ENCODE results near the gene SYT10.
A peak's percentile ranks its signal among the peaks of the same experiment; 100 is the strongest.
"Not testable (repeated sequence)": the region's sequence is repeated elsewhere in the genome, so short reads cannot be mapped to it uniquely, and the experiment has no call there.

The SYT10 gene, protein sequence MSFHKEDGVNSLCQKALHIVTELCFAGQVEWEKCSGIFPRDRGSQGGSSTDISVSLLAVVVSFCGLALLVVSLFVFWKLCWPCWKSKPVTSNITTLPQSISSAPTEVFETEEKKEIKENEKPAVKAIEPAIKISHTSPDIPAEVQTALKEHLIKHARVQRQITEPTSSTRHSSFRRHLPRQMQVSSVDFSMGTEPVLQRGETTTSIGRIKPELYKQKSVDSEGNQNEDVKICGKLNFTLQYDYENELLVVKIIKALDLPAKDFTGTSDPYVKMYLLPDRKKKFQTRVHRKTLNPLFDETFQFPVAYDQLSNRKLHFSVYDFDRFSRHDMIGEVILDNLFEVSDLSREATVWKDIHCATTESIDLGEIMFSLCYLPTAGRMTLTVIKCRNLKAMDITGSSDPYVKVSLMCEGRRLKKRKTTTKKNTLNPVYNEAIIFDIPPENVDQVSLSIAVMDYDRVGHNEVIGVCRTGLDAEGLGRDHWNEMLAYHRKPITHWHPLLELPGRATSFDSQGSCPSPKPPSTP

DNA sequence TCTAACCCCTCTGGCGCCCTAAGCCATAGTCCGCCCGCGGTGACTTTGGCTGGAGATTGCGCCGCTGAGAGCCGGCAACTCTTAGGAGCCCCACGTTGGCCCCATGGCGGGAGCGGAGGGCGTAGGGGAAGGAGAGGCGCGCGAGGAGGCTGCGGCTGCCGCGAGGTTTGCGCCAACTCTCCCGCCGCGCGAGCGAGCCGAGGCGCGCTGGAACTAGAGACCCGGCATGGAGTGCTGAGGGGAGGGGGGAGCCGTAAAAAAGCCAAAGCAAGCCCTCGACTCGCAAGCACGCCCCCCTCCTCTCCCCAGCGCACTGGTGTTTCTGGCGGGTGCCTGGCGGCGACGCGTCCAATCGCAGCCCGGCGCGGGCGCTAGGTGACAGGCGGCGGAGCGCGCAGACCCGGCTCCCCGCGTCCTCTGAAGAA, at the start of gene SYT10:
Gene SYT10, minus strand, starts transcription at position 233 of the 425 bp plus-strand sequence. CDS start 297 bp downstream, outside the sequence.
- no peak for DNase-seq (ENCODE audit: low read depth)

DNA sequence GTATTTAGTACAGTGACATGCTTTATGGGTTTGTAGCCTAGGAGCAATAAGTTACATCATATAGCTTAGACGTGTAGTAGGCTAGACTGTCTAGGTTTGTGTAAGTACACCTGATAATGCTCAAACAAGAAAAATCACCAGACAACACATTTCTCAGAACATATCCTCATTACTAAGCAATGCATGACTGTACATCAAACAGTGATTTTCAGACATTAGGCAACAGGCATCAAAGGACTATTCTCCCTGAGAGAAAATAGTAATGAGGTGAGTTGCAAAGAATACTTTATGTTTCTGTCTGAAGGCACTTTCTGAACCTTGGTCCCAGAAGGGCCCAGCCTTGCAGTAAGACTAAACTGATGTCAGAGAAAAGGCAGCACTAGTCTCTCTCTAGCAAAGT, 48.4 kb upstream of the SYT10 start:
- DNase-seq (ENCODE audit: low read depth), result no peak

DNA sequence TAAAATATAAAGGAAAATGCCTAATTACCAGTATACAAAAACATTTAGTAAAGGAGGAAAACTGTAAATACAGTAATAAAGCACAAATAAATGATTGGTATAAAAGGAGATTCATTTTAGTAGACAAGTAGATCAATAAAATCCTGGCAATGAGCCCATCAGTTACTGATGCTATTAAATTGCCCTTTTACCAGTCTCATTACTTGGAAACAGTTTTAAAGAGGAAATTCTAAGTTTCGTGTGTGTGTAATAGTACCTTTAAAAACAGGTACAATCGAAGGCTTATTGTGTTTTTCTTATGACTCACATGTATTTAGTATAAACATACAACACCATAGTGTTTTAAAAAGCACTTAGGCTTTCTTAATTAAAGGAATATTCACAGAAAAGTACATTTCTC, 46.4 kb upstream of the SYT10 start:
- no peak for DNase-seq (ENCODE audit: low read depth)

DNA sequence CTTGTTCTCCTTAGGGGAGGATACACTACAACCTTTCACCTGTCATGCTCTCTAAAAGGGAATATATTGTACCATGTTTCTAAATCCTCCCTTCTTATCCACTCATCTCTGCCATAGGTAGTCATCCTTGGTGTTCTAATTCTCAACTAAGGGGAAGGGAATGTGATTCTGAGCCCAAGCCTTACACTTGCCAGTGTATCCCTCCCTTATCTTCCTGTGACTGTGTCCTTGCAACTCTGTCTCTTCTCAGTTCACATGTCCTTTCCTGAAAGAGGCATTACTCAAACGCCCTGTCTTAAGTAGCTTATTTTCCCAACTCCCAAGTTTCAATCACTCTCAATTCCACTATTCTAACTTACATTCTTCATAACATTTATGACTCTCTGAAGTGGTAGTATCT, 44.5 kb upstream of the SYT10 start:
- no peak for DNase-seq (ENCODE audit: low read depth)

DNA sequence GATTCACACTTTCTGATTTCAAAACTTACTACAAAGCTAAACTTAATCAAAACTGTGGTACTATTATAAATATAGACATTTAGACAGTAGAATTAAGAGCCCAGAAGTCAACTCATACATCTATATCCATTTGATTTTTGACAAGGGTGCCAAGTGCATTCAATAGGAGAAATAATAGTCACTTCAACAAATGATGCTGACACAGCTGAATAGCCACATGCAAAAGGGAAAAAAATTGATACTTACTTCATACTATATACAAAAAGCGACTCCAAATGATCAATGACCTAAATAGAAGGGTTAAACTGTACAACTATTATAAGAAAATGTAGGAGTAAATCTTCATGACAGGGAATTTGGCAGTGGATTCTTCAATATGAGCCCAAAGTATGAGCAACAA, 40.7 kb upstream of the SYT10 start:
- DNase-seq (ENCODE audit: low read depth), result no peak

DNA sequence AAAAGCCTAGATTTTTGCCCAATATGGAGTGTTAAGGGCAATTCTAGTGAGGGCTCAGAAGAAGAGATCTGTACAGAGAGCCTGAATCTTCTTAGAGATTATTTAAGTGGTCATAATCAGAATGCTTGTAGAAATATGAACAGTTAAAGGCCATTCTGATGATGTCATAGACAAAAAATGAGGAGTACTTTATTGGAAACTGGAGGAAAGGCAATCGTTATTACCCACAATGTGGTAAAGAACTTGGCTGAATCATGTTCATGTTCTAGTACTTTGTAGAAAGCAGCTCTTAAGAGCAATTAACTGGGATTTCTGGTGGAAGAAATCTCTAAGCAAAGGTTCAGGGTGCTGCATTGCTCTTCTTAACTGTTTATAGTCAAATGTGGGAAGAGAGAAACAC, 36.4 kb upstream of the SYT10 start:
- no peak for DNase-seq (ENCODE audit: low read depth)

DNA sequence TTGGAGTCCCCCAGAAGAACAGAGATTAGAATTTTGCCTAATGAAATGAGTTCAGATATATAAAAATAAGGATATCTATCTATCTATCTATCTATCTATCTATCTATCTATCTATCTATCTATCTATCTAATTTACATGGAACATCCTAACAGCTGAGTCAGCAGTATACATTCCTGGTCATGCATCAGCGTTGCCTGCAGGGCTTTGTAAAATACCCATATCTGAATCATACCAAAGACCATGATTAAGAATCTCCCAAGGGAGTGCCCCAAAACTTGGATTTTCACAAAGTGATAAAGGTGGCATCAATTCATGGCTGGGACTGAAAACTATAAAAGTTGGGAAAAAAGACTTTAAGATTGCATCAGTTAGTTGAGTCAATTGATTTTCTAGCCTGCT, 32.7 kb upstream of the SYT10 start:
- no peak for DNase-seq (ENCODE audit: low read depth)

DNA sequence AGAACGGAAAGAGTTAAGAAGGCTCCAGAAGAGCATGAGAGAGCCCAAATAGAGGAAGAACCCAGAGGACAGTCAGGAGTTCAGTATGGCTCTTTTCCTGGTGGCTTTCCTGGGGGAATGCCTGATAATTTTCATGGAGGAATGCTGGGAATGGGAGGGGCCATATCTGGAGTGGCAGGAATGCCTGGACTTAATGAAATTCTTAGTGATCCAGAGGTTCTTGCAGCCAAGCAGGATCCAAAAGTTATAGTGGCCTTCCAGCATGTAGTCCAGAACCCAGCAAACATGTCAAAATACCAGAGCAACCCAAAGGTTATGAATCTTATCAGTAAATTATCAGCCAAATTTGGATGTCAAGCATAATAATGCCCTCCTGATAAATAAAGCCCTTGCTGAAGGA, 15.5 kb upstream of the SYT10 start:
- no peak for DNase-seq (ENCODE audit: low read depth)

DNA sequence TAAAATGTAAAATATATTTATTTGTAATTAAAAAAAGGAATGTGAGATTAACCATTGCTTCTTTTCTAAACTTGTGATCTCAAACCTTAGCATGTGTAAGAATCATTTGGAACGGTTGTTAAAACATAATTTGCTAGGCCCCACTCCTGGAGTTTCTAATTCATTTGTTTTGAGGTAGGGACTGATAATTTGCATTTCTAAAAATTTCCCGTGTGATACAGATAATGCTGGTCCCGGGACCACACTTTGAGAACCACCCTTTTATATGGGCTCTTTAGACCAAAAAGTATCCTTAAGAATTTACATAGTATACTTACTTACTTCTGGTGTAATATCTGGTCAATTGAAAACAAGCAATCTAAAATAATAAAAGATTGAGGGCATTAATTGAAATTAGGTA, 10.9 kb upstream of the SYT10 start:
- DNase-seq (ENCODE audit: low read depth), result no peak

DNA sequence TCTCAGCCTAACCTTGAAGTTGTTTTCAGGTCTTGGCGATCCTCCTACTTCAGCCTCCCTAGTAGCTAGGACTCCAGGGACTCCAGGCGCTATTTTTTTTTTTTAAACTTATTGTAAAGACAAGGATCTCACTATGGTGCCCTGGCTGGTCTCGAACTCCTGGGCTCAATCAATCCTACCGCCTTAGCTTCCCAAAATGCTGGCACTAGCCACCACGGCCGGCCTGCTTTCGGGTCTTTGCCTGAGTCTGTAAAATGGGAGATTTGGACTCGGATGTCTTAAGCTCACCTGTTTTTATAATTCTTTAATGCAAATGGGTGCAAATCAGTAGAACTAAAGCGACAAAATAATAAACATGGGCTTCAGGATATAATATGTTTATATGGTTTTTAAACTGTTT, 858 bp upstream of the SYT10 start:
- DNase-seq (ENCODE audit: low read depth), result no peak

DNA sequence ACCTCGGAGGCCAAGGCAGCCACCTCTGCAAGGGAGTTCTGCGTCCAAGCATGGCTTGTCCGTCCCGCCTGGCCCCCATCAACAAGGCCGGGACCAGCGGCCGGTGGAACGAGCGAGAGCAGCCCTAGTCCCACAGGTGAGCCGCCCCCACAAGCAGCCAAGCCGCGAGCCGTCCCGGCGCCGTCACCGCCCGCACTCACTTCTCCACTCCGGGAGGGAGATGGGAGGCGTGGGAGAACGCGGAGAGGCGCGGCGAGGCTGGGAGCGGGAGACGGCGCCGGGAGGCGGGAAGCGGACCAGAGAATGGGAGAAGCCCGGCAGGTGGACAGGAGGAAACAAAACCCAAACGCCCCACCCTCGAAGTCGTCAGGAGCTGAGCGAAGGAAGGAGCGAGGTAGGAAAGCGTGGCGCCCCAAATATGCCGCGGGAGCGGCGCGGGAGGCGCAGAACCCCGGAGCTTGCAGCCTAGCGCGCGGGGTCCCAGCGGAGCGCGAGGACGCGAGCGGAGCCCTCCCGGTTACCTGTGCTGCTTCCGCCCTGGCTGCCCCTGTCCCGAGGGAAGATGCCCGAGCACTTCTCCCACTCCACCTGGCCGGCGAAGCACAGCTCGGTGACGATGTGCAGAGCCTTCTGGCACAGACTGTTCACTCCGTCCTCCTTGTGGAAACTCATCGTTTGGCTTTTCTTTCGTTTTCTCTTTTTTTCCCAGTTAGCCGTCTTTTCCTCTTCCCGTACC, 600 bp downstream of the SYT10 start:
- no peak for DNase-seq (ENCODE audit: low read depth)

DNA sequence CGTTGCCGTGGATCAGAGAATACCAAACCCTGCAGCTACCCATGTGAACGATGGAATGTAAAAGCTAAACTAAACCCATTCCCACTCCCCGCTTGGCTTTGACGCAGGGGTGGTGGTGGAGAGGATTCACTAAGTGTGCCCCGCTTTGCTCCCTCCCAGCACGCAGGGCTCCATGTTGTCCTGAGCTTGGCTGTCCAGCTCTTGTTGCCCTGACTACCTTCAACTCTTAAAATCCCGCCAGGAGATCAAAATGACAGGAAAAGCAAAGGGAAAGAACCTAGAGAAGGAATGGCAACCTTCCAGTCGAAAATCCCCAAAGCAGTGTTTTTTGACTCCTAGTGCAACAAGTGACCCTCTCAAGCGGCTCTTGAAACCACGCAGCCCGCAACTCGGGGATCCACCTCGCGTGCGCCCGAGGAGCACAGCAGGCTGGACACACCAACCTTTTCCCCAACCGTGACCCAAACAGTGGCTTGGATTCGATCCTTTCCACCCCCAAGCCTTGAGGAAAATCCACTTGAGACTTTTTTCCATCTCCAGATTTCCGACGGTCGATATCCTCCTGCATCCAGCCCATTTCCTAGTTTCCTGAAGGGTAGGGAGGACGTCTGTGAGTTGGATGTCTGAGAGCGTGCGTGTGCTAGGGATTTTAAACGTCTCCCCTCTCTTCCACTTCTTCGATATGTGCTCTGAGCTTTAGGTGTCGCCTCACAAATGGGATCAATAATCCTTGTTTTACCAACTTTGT, 1.4 kb downstream of the SYT10 start:
- no peak for DNase-seq (ENCODE audit: low read depth)

DNA sequence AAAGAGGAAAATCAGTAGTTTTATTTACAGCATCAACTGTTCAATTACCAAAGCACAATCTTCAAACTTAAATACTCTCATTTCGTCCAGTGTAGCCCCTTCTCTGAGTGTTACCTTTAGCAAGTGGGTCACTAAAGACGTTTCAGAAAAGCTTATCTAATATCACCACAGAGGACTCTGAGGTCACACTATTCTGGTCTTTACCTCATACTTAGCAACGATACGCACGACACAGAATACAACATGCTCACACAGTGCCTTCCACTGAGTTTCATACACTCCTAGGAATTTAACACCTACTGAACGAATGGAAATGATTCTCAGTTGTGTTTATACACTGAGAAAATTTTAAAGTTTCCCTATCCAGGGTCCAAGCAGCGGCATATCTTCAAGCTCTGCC, 2.0 kb downstream of the SYT10 start:
- no peak for DNase-seq (ENCODE audit: low read depth)

DNA sequence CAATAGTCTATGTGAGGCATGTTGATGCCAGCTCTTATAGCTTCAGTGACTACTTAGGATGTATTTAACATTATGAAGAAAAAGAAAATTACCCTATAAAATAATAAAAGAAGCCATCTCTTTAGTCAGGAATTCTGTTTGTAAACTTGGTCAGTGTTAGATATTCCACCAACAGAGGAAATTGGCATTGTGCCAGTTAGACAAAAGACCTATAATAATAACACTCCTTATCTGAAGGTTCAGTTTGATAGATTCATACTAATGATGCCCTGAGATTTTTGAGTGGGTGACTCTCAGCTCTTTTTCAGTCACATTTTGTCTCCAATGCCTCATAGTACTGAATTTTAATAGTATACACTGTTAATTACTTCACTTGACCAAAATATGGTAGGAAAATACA, 6.6 kb downstream of the SYT10 start:
- DNase-seq (ENCODE audit: low read depth), result no peak

DNA sequence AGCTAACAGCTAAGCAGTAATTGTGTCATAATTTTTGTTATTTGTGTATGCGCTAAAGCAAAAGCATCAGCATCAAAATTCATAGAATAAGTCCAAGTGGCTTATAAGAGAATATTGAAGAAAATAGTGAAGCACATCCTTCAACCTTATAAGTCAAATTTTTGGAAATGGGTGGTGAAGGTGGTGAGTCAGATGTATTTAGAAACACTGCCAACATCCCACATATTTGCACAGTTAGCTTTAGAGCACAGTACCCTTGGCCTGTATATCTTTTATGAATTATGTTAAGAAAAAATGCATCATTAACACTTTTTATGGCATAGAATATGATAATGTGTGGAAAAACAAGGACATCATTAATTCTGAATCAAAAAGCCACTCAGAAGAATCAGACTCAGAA, 8.0 kb downstream of the SYT10 start:
- no peak for DNase-seq (ENCODE audit: low read depth)

DNA sequence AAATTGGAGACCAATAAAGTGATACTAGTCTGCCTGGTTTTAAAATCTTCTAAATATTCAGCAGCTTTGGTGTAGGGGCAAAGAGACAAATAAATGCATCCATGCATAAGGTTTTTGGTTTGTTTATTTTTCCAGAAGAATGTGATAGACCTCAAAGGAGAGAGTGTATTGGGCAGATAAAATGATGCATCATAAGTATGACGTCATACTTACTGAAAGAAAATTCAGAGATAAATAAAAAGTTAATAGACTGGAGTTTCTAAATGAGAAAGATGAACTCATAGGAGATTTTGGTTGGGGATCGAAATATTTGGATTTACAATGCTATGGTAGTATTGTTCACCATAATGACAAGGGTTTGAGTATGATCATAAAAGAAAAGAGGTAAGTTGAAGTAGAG, 10.2 kb downstream of the SYT10 start:
- no peak for DNase-seq (ENCODE audit: low read depth)

DNA sequence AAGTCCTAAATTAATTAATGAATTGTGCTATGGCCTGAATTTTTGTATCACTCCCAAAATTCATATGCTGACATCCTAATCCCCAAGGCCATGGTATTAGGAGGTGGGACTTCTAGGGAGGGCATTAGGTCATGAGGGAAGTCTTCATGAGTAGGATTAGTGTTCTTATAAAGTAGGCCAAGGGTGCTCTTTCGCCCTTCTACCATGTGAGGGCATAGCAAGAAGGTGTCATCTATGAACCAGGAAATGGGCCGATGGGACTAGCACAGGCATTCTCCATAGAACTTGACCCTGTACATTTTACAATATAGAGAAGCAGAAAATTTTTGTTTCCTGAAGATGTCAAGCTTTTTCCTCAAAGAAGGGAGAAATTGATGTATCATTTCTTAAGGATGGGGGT, 12.5 kb downstream of the SYT10 start:
- peak; percentile 0 for DNase-seq (ENCODE audit: low read depth)

DNA sequence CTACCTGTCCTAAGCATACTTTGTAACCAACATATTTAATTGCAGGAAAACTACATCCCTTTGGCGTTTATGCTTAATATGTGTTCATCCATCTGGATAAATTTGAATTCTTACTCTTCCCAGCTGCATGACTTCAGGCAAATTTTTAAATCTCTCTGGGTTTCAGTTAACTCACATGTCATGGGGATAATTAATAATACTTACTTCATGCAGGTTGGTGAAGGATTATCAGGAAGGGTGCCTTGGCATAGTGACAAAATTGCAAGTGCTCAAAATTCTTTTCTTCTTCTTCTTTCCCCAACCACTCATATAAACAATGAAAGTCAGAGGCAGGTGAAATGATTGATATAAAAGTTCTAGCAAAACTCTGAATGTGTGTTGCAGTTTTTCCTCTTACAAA, 15.9 kb downstream of the SYT10 start:
- no peak for DNase-seq (ENCODE audit: low read depth)

DNA sequence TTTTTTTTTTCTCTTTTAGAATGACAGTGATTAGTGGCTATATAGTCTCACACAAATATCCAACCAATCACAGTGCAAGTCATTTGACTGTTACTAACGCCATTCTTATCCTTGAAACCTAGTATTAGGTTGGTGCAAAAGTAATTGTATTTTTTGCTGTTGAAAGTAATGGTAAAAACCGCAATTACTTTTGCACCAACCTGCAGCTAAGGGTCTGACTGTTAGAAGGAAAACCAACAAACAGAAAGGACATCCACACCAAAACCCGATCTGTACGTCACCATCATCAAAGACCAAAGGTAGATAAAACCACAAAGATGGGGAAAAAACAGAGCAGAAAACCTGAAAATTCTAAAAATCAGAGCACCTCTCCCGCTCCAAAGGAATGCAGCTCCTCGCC, 27.2 kb downstream of the SYT10 start:
- not testable (repeated sequence) for DNase-seq (ENCODE audit: low read depth)

DNA sequence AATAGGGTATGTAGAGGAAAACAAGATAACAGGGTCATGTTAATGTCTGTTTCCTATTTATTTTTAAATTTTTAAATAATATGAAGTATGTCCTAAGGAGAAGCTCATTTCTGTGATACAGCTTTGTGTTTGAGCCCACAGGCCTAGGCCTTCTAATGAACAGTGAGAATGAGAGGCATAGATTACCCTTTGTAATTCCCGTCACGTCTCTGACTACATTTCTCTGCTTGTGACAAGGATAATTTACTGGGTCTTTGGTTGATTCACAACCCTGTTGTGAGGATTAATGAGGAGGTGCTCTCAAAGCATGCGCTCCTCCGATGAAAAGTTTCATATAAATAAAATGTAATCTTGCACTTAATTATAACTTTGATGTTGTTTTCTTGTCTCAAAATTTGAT, 56.1 kb downstream of the SYT10 start:
- no peak for DNase-seq (ENCODE audit: low read depth)

DNA sequence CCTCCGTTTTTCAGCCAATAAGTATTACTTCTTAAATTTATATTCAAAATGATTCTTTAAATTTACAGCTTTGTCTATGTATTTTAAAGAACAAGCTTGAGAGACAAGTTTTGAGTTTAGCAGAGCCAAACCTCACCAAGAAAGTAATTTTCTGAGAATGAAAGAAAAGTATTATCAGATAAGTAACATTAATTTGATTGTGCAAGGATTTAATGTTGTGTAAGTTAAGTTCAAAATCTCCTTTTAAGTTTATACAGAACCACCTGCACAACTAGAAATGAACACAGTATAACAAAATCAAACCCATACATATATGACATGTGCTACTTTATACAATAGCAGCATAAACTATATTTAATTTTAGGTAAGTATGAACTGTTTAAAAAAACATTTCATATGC, 63.5 kb downstream of the SYT10 start:
- DNase-seq (ENCODE audit: low read depth), result no peak

DNA sequence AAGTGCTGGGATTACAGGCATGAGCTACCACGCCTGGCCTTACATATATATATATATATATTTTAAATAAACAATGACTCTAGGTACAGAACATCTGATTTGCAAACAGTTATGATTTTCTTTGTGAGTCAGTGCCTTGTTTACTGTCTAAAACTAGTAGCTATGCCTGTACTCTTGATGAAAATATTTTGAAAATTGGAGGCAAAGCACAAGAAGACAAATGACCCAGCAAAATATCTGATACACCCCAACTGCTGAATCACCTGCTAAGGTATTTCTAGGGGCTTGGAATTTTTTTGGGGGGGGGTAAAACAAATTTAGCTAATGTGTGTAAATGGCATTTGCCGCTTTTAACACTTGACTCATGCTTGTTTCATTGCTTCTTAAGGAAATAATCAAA, 69.3 kb downstream of the SYT10 start:
- DNase-seq (ENCODE audit: low read depth), result no peak

DNA sequence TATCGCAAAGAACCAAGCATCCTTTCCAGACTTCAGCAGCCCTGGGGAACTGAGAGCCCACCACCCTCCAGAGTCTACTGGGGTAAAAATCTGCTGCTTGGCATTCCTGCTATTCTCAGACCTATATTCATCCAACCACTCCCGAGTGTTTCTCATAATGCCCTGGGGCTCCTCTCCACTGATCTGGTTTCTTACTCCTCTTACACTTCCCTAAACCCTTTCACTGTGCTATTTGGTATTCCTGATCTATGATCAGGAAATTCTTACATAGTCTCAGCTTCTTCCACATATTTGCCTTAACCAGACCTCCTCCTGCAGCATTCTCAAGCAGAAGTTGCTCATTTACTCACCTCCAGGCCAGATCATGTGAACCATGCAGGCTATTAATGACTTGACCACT, 82.4 kb downstream of the SYT10 start:
- DNase-seq (ENCODE audit: low read depth), result no peak
